Measurements from ENCODE around the gene DCAF10.
"Not testable (repeated sequence)": the region's sequence is repeated elsewhere in the genome, so short reads cannot be mapped to it uniquely, and the experiment has no call there.

DCAF10 gene

DNA sequence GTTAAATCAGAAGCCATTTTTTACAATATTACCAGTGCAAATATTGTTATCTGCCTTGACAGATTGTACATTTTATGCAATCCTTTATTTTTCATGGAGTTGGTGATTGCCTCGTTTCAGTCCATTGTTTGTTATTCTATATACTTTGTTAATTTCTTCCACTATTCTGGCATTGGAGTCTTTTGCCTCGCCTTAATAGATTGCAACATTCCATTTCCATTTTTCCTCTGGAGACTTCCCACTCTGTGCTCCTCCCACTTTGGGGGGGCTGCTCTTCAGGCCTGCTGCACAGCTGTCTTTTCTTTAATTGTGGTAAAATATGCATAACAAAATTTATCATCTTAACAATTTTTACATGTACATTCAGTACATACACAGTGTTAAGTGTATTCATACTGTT, 4.4 kb upstream of the DCAF10 start:
- no peak for DNase-seq

GRCh38 chr9:37798677-37799076, 1.9 kb upstream of the DCAF10 start:
- DNase-seq, result no peak

DNA sequence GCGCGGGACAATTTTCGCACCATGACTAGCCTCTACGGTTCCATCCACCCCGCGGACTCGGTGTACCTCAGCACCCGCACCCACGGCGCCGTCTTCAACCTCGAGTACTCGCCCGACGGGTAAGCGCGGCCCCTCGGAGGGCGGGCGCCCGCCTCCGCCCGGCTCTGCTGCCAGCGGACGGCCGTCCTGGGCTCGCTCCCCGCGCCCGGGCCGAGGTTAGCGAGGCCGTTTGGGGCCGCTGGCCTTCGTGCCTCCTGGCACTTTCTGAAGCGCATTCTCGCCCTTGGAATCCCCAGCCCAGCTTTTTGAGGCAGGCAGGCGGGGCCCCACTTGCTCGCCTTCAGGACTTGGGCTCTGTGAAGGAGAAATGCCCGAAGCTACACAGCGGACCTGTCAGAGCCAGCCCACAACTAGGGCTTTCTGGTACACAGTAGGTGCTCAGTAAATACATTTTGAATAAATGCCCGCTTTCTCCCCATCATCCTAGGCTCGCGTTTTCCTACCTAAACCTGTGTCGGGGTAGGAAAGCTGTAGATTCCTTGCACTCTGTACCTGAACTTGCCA, 772 bp downstream of the DCAF10 start:
- no peak for DNase-seq

DNA sequence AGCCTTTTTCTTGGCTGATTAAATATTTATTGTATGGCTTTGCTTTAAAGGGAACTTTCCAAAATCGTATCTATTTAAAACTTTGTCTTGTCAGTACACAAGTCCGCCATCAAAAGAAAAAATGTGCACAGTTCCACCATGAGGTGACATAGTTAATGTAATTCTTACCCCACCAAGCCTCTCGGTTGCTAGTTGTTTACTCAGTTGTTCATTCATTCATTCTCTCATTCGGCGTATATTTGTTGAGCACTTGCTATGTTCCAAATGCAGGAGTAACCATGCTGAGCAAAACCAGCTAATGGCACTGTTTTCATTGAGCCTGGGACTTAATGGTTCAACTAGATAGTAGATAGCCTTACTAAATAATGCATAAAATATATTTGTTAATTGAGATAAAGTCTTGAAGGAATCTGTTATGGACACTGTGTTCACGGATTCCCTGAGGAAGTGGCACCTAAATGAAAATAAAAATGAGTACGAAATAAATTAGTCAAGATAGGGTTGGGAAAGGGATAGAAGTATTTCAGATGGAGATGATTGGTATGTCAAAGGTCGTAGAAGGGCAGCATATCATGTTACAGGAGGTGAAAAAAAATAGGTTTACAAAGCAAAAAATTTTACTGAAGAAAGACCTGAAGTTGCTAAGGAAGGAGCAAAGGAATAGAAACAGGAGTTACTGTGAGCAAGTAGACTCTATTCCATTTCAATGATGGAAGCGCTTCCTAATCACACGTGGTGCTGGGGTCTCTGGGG, 1.5 kb downstream of the DCAF10 start:
- no peak for DNase-seq

- DNase-seq, result no peak
Observed at GRCh38 chr9:37806271-37806670, 5.7 kb downstream of the DCAF10 start.

- DNase-seq, result not testable (repeated sequence)
Observed at GRCh38 chr9:37809676-37810075, 9.1 kb downstream of the DCAF10 start.

- no peak for DNase-seq
Observed at GRCh38 chr9:37811906-37812476, 11.4 kb downstream of the DCAF10 start.

GRCh38 chr9:37812773-37813379, 12.3 kb downstream of the DCAF10 start:
- DNase-seq, result no peak

DNA sequence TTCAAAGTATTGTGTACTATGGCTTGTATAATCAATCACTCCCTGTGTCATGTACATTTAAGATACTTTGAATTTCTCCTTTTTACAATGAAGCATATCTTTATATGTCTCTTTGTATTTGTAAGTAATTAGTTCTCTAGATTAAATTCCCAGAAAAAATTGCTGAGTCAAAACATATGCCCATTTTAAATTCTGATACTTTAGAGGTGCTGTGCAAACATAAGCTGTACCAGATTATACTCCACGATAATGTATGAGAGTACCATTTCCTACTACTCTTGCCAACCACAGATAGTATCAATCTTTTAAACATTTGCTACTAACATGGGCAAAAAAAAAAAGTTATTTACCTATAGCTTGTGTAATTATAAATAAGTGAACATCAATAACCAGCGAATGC, 18.3 kb downstream of the DCAF10 start:
- no peak for DNase-seq

DNA sequence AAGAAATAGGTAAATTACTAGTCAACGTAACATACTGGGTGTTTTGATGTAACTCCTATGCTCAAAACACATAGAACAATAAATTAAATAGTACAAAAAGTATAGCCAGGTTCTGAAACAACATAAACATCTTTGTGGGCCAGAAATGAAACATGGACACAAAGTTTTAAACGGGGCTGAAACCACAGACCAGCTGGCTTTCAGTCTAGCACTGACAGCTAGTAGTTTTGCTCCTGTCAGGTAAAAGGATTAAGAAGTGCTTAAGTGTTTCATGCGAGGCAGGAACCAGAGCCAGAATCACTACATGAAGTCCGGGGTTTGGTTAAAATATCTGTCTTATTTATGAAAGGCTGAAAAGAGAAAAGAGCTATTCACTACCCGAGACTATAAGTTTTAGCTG, 19.5 kb downstream of the DCAF10 start:
- DNase-seq, result no peak

- DNase-seq, result not testable (repeated sequence)
Observed at GRCh38 chr9:37825174-37825573, 24.6 kb downstream of the DCAF10 start.

GRCh38 chr9:37827483-37828165, 27.0 kb downstream of the DCAF10 start:
- no peak for DNase-seq

- DNase-seq, result no peak
Observed at GRCh38 chr9:37835821-37836220, 35.2 kb downstream of the DCAF10 start.

DNA sequence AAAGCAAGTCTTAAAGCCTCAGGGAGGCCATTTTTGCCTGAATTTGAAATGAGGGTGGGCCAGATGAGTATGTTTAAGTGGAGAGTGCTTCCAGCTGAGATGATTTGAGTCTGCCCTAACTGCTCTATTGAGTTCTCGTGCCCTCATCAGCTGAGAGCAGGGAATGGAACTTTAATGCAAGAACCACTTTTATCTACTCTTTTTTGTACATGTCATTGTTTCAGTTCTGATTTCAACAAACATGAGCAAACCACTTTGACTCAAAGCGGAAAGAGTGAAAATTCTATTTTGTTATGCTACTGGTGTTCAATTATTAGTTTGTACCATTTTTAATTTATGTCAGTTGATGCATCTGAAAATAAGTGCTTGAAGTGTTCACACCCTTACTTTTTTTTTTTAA, 35.8 kb downstream of the DCAF10 start:
- DNase-seq, result no peak

DNA sequence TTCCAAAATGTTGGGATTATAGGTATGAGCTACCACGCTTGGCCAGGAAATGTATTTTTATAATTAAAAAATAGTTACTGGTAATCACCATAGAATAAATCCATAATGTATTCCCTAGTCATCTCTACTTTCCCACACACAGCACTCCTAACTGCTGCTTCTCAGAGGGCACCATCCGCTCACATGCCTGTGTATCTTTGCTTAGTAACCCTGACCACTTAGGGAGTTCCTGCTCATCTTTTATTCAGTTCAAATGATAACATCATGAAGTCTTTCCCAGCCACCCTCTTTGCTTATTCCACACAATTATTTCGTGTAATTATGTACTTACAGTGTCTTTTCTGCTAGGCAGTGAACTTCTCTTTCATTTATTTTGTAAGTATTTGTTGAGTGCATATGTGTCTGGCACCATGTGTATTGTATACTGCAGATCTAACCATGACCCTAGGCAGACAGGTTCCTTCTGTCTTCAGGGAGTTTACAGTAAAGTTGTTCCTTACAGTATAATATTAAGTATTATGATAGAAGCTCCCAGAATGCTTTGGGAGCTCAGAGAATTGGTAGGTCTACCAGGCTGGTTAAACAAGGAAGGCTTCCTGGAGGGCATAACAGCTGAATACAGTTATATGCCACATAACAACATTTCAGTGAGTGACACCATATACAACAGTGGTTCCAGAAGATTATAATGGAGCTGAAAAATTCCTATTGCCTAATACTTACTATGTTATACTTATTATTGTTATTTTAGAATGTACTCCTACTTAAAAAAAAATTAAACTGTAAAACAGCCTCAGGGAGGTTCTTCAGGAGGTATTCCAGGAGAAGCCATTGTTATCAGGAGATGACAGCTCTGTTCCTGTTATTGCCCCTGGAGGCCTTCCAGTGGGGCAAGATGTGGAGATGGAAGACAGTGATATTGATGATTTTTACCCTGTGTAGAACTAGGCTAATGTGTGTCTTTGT, 39.2 kb downstream of the DCAF10 start:
- no peak for DNase-seq

DNA sequence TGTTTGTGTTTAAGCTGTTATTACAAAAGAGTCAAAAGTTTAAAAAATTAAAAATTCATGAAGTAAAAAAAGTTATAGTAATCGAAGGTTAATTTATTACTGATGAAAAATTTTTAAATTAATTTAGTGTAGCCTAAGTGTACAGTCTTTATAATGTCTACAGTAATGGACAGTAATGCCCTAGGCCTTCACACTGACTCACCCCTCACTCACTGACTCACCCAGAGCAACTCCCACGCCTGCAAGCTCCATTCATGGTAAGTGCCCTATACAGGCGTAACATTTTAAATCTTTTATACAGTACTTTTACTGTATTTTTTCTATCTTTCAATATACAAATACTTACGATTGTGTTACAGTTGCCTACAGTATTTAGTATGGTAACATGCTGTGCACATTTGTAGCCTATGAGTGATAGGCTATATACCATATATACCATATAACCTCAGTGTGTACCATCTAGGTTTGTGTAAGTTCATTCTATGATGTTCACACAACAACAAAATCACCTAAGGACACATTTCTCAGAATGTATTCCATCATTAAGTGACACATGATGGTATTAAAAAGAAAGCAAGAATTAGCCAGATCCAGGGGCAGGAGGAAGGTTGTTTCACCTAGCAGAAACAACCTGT, 40.1 kb downstream of the DCAF10 start:
- DNase-seq, result peak; percentile 1

DNA sequence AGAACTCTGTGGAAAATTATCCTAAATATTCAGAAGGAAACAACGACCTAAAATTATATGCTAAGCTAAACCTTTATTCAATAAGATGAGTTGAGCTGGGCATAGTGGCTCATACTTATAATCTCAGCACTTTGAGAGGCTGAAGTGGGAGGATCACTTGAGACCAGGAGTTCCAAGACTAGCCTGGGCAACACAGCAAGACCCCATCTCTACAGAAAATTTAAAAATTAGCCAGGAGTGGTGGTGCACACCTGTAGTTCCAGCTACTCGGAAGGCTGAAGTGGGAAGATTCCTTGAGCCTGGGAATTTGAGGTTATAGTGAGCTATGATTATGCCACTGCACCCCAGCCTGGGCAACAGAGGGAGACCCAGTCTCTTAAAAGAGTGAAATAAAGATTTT, 51.6 kb downstream of the DCAF10 start:
- DNase-seq, result no peak

DNA sequence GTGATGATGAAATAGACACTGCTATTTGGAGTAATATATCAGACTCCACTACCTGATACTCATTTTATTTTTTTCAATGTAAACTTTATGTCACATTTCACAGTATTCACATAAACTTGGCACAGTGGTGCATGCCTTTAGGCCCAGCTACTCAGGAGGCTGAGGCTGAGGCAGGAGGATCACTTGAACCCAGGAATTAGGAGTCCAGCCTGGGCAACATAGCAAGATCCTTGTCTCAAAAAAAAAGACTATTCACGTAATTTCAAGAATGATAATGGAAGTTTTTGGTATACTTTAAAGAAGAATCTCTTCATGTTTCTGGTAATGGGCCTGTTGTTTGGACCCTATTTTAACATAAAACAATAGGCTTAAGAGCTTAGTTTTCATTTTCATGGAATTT, 56.0 kb downstream of the DCAF10 start:
- DNase-seq, result no peak

- DNase-seq, result no peak
Observed at GRCh38 chr9:37859043-37859442, 58.4 kb downstream of the DCAF10 start.

GRCh38 chr9:37862530-37862929, 61.9 kb downstream of the DCAF10 start:
- no peak for DNase-seq

- DNase-seq, result no peak
Observed at GRCh38 chr9:37870081-37870798, 69.6 kb downstream of the DCAF10 start.

Data from T1000 (cell line).